ENCODE data around the gene OGFRL1.

Gene OGFRL1

GRCh38 chr6:71310261-71310660, 21.6 kb downstream of the OGFRL1 start:
- Histone ChIP-seq H3K27me3 (ENCODE audit: control insufficient read depth, insufficient read depth, low read length) (no peaks in the 10 kb centered on the region), H3K4me3 (ENCODE audit: low read length) (no peak overlapping the region), H3K4me1 (ENCODE audit: control insufficient read depth, insufficient read depth, low read length) (no peaks in the 10 kb centered on the region), H3K9me3 (replicated peaks; ENCODE audit: low read length) (no peaks in the 10 kb centered on the region), H3K36me3 (ENCODE audit: insufficient read depth, low read length) (peaks cover 11% of the 10 kb centered on the region), H3K4me2 (ENCODE audit: low read length) (no peak overlapping the region), H3K9ac (ENCODE audit: low read depth, low read length) (no peak overlapping the region)

DNA sequence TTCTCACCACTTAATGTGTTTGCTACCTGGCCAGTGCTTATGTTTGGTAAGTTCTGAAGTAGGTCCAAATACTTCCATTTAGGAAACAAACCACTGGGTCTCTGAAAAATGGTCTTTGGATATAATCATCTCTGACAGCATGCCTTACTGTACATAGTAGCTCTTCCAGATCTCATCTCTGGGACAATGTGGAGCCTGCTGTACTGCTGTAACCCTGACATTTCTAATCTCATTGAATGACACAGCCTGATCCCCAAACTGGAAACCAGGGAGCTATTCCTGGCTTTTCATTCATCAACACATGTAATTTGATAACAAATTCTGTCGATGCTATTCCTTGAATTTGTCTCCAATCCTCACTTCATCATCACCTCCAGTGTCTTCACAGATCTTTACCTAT, 23.5 kb downstream of the OGFRL1 start:
- H3K9me3 ChIP-seq (replicated peaks; ENCODE audit: low read length) = no peaks in the 10 kb centered on the region
- H3K4me3 ChIP-seq (ENCODE audit: low read length) = no peak overlapping the region
- no peak overlapping the region for H3K9ac ChIP-seq (ENCODE audit: low read depth, low read length)
- H3K4me1 ChIP-seq (ENCODE audit: control insufficient read depth, insufficient read depth, low read length) = no peaks in the 10 kb centered on the region
- peaks cover 5% of the 10 kb centered on the region for H3K36me3 ChIP-seq (ENCODE audit: insufficient read depth, low read length)
- no peaks in the 10 kb centered on the region for H3K27me3 ChIP-seq (ENCODE audit: control insufficient read depth, insufficient read depth, low read length)
- no peak overlapping the region for H3K4me2 ChIP-seq (ENCODE audit: low read length)

DNA sequence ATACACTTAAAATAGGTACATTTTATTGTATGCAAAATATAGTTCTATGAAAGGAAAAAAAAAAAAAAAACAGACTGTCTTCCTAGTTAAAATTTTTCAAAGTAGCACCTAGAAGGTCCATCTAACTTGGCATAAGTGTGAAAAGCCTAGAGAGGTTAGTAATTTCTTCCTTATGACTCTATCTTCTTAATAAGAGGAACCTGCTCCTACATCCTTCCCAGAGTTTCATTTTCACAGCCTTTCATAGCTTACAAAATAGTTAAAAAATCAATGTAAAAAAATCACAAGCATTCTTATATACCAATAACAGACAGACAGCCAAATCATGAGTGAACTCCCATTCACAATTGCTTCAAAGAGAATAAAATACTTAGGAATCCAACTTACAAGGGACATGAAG, 28.8 kb downstream of the OGFRL1 start:
- Histone ChIP-seq H3K9ac (ENCODE audit: low read depth, low read length) (no peak overlapping the region), H3K27me3 (ENCODE audit: control insufficient read depth, insufficient read depth, low read length) (no peaks in the 10 kb centered on the region), H3K36me3 (ENCODE audit: insufficient read depth, low read length) (no peaks in the 10 kb centered on the region), H3K4me1 (ENCODE audit: control insufficient read depth, insufficient read depth, low read length) (no peaks in the 10 kb centered on the region), H3K4me3 (ENCODE audit: low read length) (no peak overlapping the region), H3K9me3 (replicated peaks; ENCODE audit: low read length) (no peaks in the 10 kb centered on the region), H3K4me2 (ENCODE audit: low read length) (no peak overlapping the region)

DNA sequence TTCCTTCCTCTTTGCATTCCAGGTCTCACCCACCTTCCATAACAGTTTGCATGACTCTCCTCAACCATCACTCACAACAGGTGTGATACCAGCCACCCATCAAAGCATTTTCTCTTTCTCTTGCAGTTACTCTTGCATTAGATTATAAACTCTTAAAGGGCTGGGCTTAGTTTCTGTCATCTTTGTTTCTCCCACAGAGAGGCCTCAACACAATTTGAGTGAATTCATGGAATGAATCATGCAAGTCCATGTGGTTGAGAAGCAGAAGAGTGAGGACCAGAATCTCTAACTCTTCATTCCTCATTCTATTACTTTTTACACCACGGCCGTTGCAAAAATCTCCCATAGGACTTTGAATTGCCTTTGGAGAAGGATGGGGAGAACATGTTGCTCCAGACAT, 31.4 kb downstream of the OGFRL1 start:
- Histone ChIP-seq H3K27me3 (ENCODE audit: control insufficient read depth, insufficient read depth, low read length) (no peaks in the 10 kb centered on the region), H3K36me3 (ENCODE audit: insufficient read depth, low read length) (no peaks in the 10 kb centered on the region)

DNA sequence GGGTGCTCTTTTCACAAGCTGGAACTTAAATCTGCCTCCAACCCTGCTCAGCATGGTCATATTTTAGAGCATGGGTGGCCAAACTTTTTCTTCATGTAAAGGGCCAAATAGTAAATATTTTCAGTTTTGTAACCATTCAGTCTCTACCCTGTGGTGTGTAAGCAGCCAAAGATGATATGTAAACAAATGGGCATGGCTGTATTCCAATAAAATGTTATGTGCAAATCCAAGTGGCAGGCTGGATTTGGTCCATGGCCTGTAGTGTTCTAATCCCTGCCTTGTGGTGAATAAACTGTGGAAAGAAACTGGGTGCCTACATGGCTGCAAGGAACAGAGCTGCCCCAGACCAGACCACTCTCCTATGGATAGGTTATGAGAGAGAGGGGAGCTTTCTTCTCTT, 32.7 kb downstream of the OGFRL1 start:
- H3K36me3 ChIP-seq (ENCODE audit: insufficient read depth, low read length) = no peaks in the 10 kb centered on the region
- no peak overlapping the region for H3K4me3 ChIP-seq (ENCODE audit: low read length)
- peaks cover 3% of the 10 kb centered on the region for H3K4me1 ChIP-seq (ENCODE audit: control insufficient read depth, insufficient read depth, low read length)
- H3K9me3 ChIP-seq (replicated peaks; ENCODE audit: low read length) = no peaks in the 10 kb centered on the region
- no peak overlapping the region for H3K9ac ChIP-seq (ENCODE audit: low read depth, low read length)
- no peak overlapping the region for H3K4me2 ChIP-seq (ENCODE audit: low read length)
- no peaks in the 10 kb centered on the region for H3K27me3 ChIP-seq (ENCODE audit: control insufficient read depth, insufficient read depth, low read length)

More for the DNA sequence above, 31.4 kb downstream of the OGFRL1 start:
- H3K4me2 ChIP-seq (ENCODE audit: low read length) = no peak overlapping the region
- H3K4me3 ChIP-seq (ENCODE audit: low read length) = no peak overlapping the region
- no peaks in the 10 kb centered on the region for H3K4me1 ChIP-seq (ENCODE audit: control insufficient read depth, insufficient read depth, low read length)
- H3K9ac ChIP-seq (ENCODE audit: low read depth, low read length) = no peak overlapping the region
- no peaks in the 10 kb centered on the region for H3K9me3 ChIP-seq (replicated peaks; ENCODE audit: low read length)

GRCh38 chr6:71324194-71324785, 35.7 kb downstream of the OGFRL1 start:
- H3K9me3 ChIP-seq (replicated peaks; ENCODE audit: low read length) = no peaks in the 10 kb centered on the region
- no peak overlapping the region for H3K4me3 ChIP-seq (ENCODE audit: low read length)
- H3K9ac ChIP-seq (ENCODE audit: low read depth, low read length) = no peak overlapping the region
- H3K4me1 ChIP-seq (ENCODE audit: control insufficient read depth, insufficient read depth, low read length) = peaks cover 9% of the 10 kb centered on the region
- no peak overlapping the region for H3K4me2 ChIP-seq (ENCODE audit: low read length)
- H3K36me3 ChIP-seq (ENCODE audit: insufficient read depth, low read length) = no peaks in the 10 kb centered on the region
- H3K27me3 ChIP-seq (ENCODE audit: control insufficient read depth, insufficient read depth, low read length) = no peaks in the 10 kb centered on the region

GRCh38 chr6:71326611-71327010, 38.0 kb downstream of the OGFRL1 start:
- H3K9me3 ChIP-seq (replicated peaks; ENCODE audit: low read length) = no peaks in the 10 kb centered on the region
- H3K4me1 ChIP-seq (ENCODE audit: control insufficient read depth, insufficient read depth, low read length) = peaks cover 9% of the 10 kb centered on the region
- H3K36me3 ChIP-seq (ENCODE audit: insufficient read depth, low read length) = no peaks in the 10 kb centered on the region
- H3K4me3 ChIP-seq (ENCODE audit: low read length) = no peak overlapping the region
- H3K27me3 ChIP-seq (ENCODE audit: control insufficient read depth, insufficient read depth, low read length) = no peaks in the 10 kb centered on the region
- H3K9ac ChIP-seq (ENCODE audit: low read depth, low read length) = no peak overlapping the region
- H3K4me2 ChIP-seq (ENCODE audit: low read length) = no peak overlapping the region

GRCh38 chr6:71330501-71330900, 41.9 kb downstream of the OGFRL1 start:
- H3K9me3 ChIP-seq (replicated peaks; ENCODE audit: low read length) = no peaks in the 10 kb centered on the region
- H3K4me2 ChIP-seq (ENCODE audit: low read length) = no peak overlapping the region
- no peaks in the 10 kb centered on the region for H3K36me3 ChIP-seq (ENCODE audit: insufficient read depth, low read length)
- no peak overlapping the region for H3K4me3 ChIP-seq (ENCODE audit: low read length)
- H3K4me1 ChIP-seq (ENCODE audit: control insufficient read depth, insufficient read depth, low read length) = peaks cover 21% of the 10 kb centered on the region
- no peak overlapping the region for H3K9ac ChIP-seq (ENCODE audit: low read depth, low read length)
- no peaks in the 10 kb centered on the region for H3K27me3 ChIP-seq (ENCODE audit: control insufficient read depth, insufficient read depth, low read length)

- no peaks in the 10 kb centered on the region for H3K36me3 ChIP-seq (ENCODE audit: insufficient read depth, low read length)
- H3K27me3 ChIP-seq (ENCODE audit: control insufficient read depth, insufficient read depth, low read length) = no peaks in the 10 kb centered on the region
- H3K9ac ChIP-seq (ENCODE audit: low read depth, low read length) = no peak overlapping the region
Measured at GRCh38 chr6:71332012-71332411, 43.4 kb downstream of the OGFRL1 start.

DNA sequence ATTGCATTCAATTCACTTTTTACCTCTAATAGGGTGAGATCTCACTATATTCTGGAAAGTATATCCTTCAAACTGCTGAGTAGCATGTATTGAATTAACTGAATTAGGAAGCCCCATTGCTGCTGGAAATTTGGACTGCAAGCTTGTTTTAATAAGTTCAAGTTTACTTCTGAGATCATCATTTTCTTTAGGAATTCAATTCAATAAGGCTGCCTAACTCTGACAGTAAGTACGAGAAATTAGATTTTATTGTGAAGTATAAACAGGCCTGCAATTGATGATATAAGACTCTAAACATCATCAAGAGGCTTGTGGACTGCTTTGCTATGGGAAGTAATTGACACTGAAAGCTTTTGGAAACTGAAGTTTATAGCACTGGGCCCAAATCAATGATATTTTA, 44.4 kb downstream of the OGFRL1 start:
- H3K4me2 ChIP-seq (ENCODE audit: low read length) = no peak overlapping the region
- H3K9me3 ChIP-seq (replicated peaks; ENCODE audit: low read length) = no peaks in the 10 kb centered on the region
- peak overlapping the region; percentile 34 for H3K9ac ChIP-seq (ENCODE audit: low read depth, low read length)
- no peak overlapping the region for H3K4me3 ChIP-seq (ENCODE audit: low read length)
- no peaks in the 10 kb centered on the region for H3K27me3 ChIP-seq (ENCODE audit: control insufficient read depth, insufficient read depth, low read length)
- no peaks in the 10 kb centered on the region for H3K36me3 ChIP-seq (ENCODE audit: insufficient read depth, low read length)
- H3K4me1 ChIP-seq (ENCODE audit: control insufficient read depth, insufficient read depth, low read length) = peaks cover 12% of the 10 kb centered on the region

More at GRCh38 chr6:71332012-71332411, 43.4 kb downstream of the OGFRL1 start:
- H3K4me3 ChIP-seq (ENCODE audit: low read length) = no peak overlapping the region
- peaks cover 12% of the 10 kb centered on the region for H3K4me1 ChIP-seq (ENCODE audit: control insufficient read depth, insufficient read depth, low read length)
- H3K4me2 ChIP-seq (ENCODE audit: low read length) = no peak overlapping the region
- H3K9me3 ChIP-seq (replicated peaks; ENCODE audit: low read length) = no peaks in the 10 kb centered on the region

DNA sequence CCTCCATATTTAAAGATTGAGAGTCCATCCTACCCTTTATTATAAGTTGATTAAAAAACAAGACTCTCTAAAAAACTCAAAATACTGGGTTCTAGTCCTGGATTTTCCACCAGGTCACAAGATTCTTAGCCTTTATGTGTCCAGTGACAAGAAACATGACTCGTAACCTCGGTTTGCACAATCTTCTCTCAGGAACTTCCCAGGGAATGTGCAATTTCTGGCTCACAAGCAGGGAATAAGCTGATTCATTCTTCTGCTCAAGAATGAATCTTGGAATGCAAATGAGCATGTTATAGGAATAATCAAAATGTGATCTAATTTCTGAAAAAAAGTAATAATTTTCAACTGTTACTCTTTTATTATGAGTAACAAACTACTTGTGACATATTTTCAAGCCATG, 45.1 kb downstream of the OGFRL1 start:
- H3K9me3 ChIP-seq (replicated peaks; ENCODE audit: low read length) = no peaks in the 10 kb centered on the region
- peak overlapping the region; percentile 44 for H3K9ac ChIP-seq (ENCODE audit: low read depth, low read length)
- no peak overlapping the region for H3K4me3 ChIP-seq (ENCODE audit: low read length)
- H3K27me3 ChIP-seq (ENCODE audit: control insufficient read depth, insufficient read depth, low read length) = no peaks in the 10 kb centered on the region
- no peak overlapping the region for H3K4me2 ChIP-seq (ENCODE audit: low read length)
- no peaks in the 10 kb centered on the region for H3K36me3 ChIP-seq (ENCODE audit: insufficient read depth, low read length)
- H3K4me1 ChIP-seq (ENCODE audit: control insufficient read depth, insufficient read depth, low read length) = peaks cover 12% of the 10 kb centered on the region

DNA sequence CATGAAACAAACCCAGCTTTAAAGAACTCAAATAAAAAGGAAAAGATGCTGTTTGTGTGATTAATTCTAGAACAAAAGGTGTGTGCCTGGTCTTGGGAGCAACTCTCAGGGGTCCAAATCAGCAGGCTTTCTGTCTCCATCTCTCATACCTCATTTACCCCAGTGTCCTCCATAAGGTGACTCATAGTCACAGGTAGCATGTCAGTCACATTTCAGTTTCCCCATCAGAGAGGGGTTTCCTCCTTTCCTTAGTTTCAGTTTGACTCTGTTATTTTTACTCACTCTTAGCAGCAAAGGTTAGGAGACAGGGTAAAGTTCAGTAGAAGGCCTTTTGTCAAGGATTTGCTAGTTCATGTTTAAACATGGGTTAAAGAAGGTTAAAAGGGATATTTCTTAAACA, 46.2 kb downstream of the OGFRL1 start:
- no peak overlapping the region for H3K9ac ChIP-seq (ENCODE audit: low read depth, low read length)
- H3K27me3 ChIP-seq (ENCODE audit: control insufficient read depth, insufficient read depth, low read length) = no peaks in the 10 kb centered on the region
- H3K36me3 ChIP-seq (ENCODE audit: insufficient read depth, low read length) = no peaks in the 10 kb centered on the region
- peaks cover 12% of the 10 kb centered on the region for H3K4me1 ChIP-seq (ENCODE audit: control insufficient read depth, insufficient read depth, low read length)
- H3K9me3 ChIP-seq (replicated peaks; ENCODE audit: low read length) = no peaks in the 10 kb centered on the region
- H3K4me2 ChIP-seq (ENCODE audit: low read length) = no peak overlapping the region
- no peak overlapping the region for H3K4me3 ChIP-seq (ENCODE audit: low read length)

Data from skeletal muscle satellite cell (primary cell).